HCT116 (cell line): ENCODE measurements around the gene INPP5D. TPM values are rescaled to one million over a fixed set of nuclear protein-coding genes. Genes with fewer than 3 reads are reported as not detected.

Experiments used
- ATAC-seq: fragments of 200-7000 bp; cut with Tn5 transposase; 2 replicates; pipeline ENCODE4 v1.9.1; 2020; ENCODE audit warnings: mild to moderate bottlenecking, moderate library complexity
- BruUV-seq: library from RNA; stranded (reverse); fragments of 400-500 nt; replicated peaks from 2 replicates; lab custom pipeline; 2021; lab: Mats Ljungman, UMichigan
- CTCF ChIA-PET: fragments of 300-600 bp; sonication (Branson Sonifier 250); formaldehyde crosslinking; loops from one replicate; lab custom pipeline; 2021; ENCODE audit warnings: antibody characterized with exemption; lab: Charles Lee
- POLR2A ChIA-PET: fragments of 300-600, 350-600 bp; sonication (Branson Sonifier 250); formaldehyde crosslinking; loops from one replicate; lab custom pipeline; 2021; ENCODE audit warnings: antibody characterized with exemption; lab: Charles Lee
- RAD21 ChIA-PET, 2 experiments: fragments of 300-600 bp; sonication (Branson Sonifier 250); formaldehyde crosslinking; loops; one replicate each; lab custom pipeline; 2023; ENCODE audit warnings: low total read pairs in 2 of 2; ENCODE audit not compliant: uncharacterized antibody in 2 of 2, unreplicated experiment in 2 of 2, low non-redundant PET in 1 of 2; lab: Charles Lee
- DNase-seq: peaks from one replicate; pipeline ENCODE4 v3.0.0-alpha.2; 2010; ENCODE audit warnings: low read depth, low spot score
- H2AFZ ChIP-seq: fragments of 200-600 bp; shearing (Covaris generic), sonication (generic); 2 replicates; pipeline ENCODE4 v1.6.1; 2017; ENCODE audit warnings: low read depth, mixed run types, mixed read lengths, antibody characterized with exemption, low read length; ENCODE audit not compliant: poor library complexity, severe bottlenecking
- H3K27ac ChIP-seq: 2 replicates; pipeline ENCODE4 v1.5.1; 2012; ENCODE audit warnings: low read depth, low read length
- H3K27me3 ChIP-seq: fragments of 200-600 bp; sonication (generic); 2 replicates; pipeline ENCODE4 v1.6.1; 2016; ENCODE audit warnings: mixed run types, low read length, mixed read lengths; ENCODE audit not compliant: insufficient read depth
- H3K36me3 ChIP-seq, 2 experiments: fragments of 200-500 bp in 1 of 2; fragments of 200-600 bp in 1 of 2; sonication (Bioruptor generic) in 1 of 2; sonication (generic) in 1 of 2; 2 replicates each; pipeline versions ENCODE4 v1.5.1 to v1.6.1; 2014 to 2016; ENCODE audit warnings: low read length in 2 of 2, inconsistent platforms in 1 of 2, mixed read lengths in 1 of 2, mixed run types in 1 of 2; ENCODE audit not compliant: insufficient read depth in 2 of 2, control insufficient read depth in 1 of 2
- H3K4me1 ChIP-seq, 2 experiments: fragments of 200-600 bp in 1 of 2; sonication (generic) in 1 of 2; 2 replicates each; pipeline versions ENCODE4 v1.5.1 to v1.6.1; 2012 to 2017; ENCODE audit warnings: low read length in 2 of 2, inconsistent platforms in 1 of 2, mild to moderate bottlenecking in 1 of 2, mixed read lengths in 1 of 2, mixed run types in 1 of 2, moderate library complexity in 1 of 2; ENCODE audit not compliant: insufficient read depth in 2 of 2, control insufficient read depth in 1 of 2
- H3K4me2 ChIP-seq: fragments of 200-600 bp; sonication (generic); 2 replicates; pipeline ENCODE4 v1.6.1; 2017; ENCODE audit warnings: mixed run types, low read length, mixed read lengths
- H3K4me3 ChIP-seq, 2 experiments: fragments of 200-600 bp in 1 of 2; sonication (generic) in 1 of 2; replicated peaks in 1 of 2; 2 replicates each; pipeline ENCODE4 v1.5.1; 2011 to 2016; ENCODE audit warnings: low read length in 2 of 2, control low read depth in 1 of 2, low read depth in 1 of 2, mild to moderate bottlenecking in 1 of 2, mixed read lengths in 1 of 2, mixed run types in 1 of 2
- H3K79me2 ChIP-seq: fragments of 200-600 bp; sonication (generic); 2 replicates; pipeline ENCODE4 v1.6.1; 2017; ENCODE audit warnings: mild to moderate bottlenecking, mixed run types, low read length, moderate library complexity, mixed read lengths; ENCODE audit not compliant: insufficient read depth
- H3K9ac ChIP-seq: fragments of 200-600 bp; sonication (generic); 2 replicates; pipeline ENCODE4 v1.6.1; 2016; ENCODE audit warnings: low read length, mixed read lengths
- H3K9me2 ChIP-seq: fragments of 200-600 bp; sonication (generic), shearing (Covaris generic); 2 replicates; pipeline ENCODE4 v1.6.1; 2017; ENCODE audit warnings: mixed run types, mild to moderate bottlenecking, moderate library complexity; ENCODE audit not compliant: insufficient read depth
- H3K9me3 ChIP-seq, 2 experiments: fragments of 200-500 bp in 1 of 2; fragments of 200-600 bp in 1 of 2; sonication (Bioruptor generic) in 1 of 2; sonication (generic) in 1 of 2; 2 replicates each; pipeline ENCODE4 v1.6.1; 2014 to 2017; ENCODE audit warnings: low read length in 2 of 2, mixed read lengths in 2 of 2, inconsistent platforms in 1 of 2, low read depth in 1 of 2, mild to moderate bottlenecking in 1 of 2, mixed run types in 1 of 2, moderate library complexity in 1 of 2; ENCODE audit not compliant: control insufficient read depth in 1 of 2, insufficient read depth in 1 of 2
- H4K20me1 ChIP-seq: fragments of 200-600 bp; sonication (generic), shearing (Covaris generic); 2 replicates; pipeline ENCODE4 v1.6.1; 2017; ENCODE audit warnings: mixed run types, mild to moderate bottlenecking, moderate library complexity; ENCODE audit not compliant: insufficient read depth
- ATF3 ChIP-seq: IDR thresholded peaks from 2 replicates; pipeline ENCODE4 v1.6.1; 2012
- CBX3 ChIP-seq: IDR thresholded peaks from 2 replicates; pipeline ENCODE4 v1.6.1; 2012; ENCODE audit warnings: low read depth
- CEBPB ChIP-seq: IDR thresholded peaks from 2 replicates; pipeline ENCODE4 v1.6.1; 2012; ENCODE audit warnings: low read depth
- CTCF ChIP-seq, 3 experiments: fragments of 200-600 bp in 1 of 3; sonication (generic) in 1 of 3; IDR thresholded peaks in 2 of 3; conservative IDR thresholded peaks in 1 of 3; 2 replicates each; pipeline ENCODE4 v1.5.1; 2012 to 2017; ENCODE audit warnings: low read depth in 2 of 3, low read length in 2 of 3, antibody characterized with exemption in 1 of 3, borderline replicate concordance in 1 of 3, control low read depth in 1 of 3, mild to moderate bottlenecking in 1 of 3, mixed read lengths in 1 of 3, mixed run types in 1 of 3, moderate library complexity in 1 of 3; ENCODE audit not compliant: insufficient read depth in 1 of 3
- EGR1 ChIP-seq: IDR thresholded peaks from 2 replicates; pipeline ENCODE4 v1.6.1; 2012; ENCODE audit warnings: low read depth
- EZH2 ChIP-seq: fragments of 200-600 bp; sonication (generic); IDR thresholded peaks from 2 replicates; pipeline ENCODE4 v1.6.1; 2017; ENCODE audit warnings: antibody characterized with exemption, mixed run types
- FOSL1 ChIP-seq: IDR thresholded peaks from 2 replicates; pipeline ENCODE4 v1.6.1; 2012; ENCODE audit warnings: low read depth
- JUND ChIP-seq: IDR thresholded peaks from 2 replicates; pipeline ENCODE4 v1.6.1; 2012
- POLR2A ChIP-seq: IDR thresholded peaks from 2 replicates; pipeline ENCODE4 v1.7.0; 2011; ENCODE audit warnings: borderline replicate concordance; ENCODE audit not compliant: insufficient read depth, insufficient read length; ENCODE audit errors: extremely low read depth
- POLR2AphosphoS5 ChIP-seq: IDR thresholded peaks from 2 replicates; pipeline ENCODE4 v1.6.1; 2011; ENCODE audit warnings: mild to moderate bottlenecking, low read depth, low read length, moderate library complexity
- RAD21 ChIP-seq: IDR thresholded peaks from 2 replicates; pipeline ENCODE4 v1.6.1; 2012; ENCODE audit warnings: low read depth, mild to moderate bottlenecking
- REST ChIP-seq: IDR thresholded peaks from 2 replicates; pipeline ENCODE4 v1.6.1; 2012; ENCODE audit warnings: low read depth
- SIN3A ChIP-seq: IDR thresholded peaks from 2 replicates; pipeline ENCODE4 v1.6.1; 2012; ENCODE audit warnings: low read depth
- SP1 ChIP-seq: IDR thresholded peaks from 2 replicates; pipeline ENCODE4 v1.6.1; 2012; ENCODE audit warnings: low read depth
- TCF7L2 ChIP-seq: IDR thresholded peaks from 2 replicates; pipeline ENCODE4 v1.7.0; 2011; ENCODE audit warnings: borderline replicate concordance, inconsistent platforms; ENCODE audit not compliant: insufficient read depth, insufficient read length; ENCODE audit errors: extremely low read depth
- YY1 ChIP-seq: IDR thresholded peaks from 2 replicates; pipeline ENCODE4 v1.6.1; 2011; ENCODE audit warnings: low read length, low read depth, moderate library complexity, mild to moderate bottlenecking; ENCODE audit not compliant: insufficient replicate concordance; ENCODE audit errors: extremely low read depth
- ZFX ChIP-seq: fragments of 450-650 bp; IDR thresholded peaks from 2 replicates; pipeline ENCODE4 v1.6.1; 2017
- ZNF274 ChIP-seq: fragments of 200-500 bp; sonication (Bioruptor generic); IDR thresholded peaks from 2 replicates; pipeline ENCODE4 v1.6.1; 2014; ENCODE audit warnings: mild to moderate bottlenecking, low read depth, low read length, inconsistent platforms
- intact Hi-C: fragments of 100-400 bp; cut with micrococcal nuclease; formaldehyde crosslinking; loops from 2 replicates; pipeline ENCODE4 v1.10.0; 2022
- total RNA-seq: library from RNA; stranded (reverse); gene quantifications from one replicate; pipeline ENCODE4 v1.2.1, GENCODE V29; 2021; ENCODE audit not compliant: unreplicated experiment
- TF ChIP-seq, protein P1 (sequence below): IDR thresholded peaks from 2 replicates; pipeline ENCODE4 v1.6.1; 2011; ENCODE audit warnings: mild to moderate bottlenecking, low read length, moderate library complexity; ENCODE audit not compliant: insufficient replicate concordance; ENCODE audit errors: extremely low read depth
- TF ChIP-seq, protein P2 (sequence below): IDR thresholded peaks from 2 replicates; pipeline ENCODE4 v1.6.1; 2012

Gene INPP5D
- total RNA-seq, 1 experiment from 2014 or later = 1.8 TPM

GRCh38 chr2:233183869-233184418 is 123.8 kb downstream of the INPP5D start:
- DNase-seq = no peak
- no TSS peak for BruUV-seq
- H2AFZ ChIP-seq = no peak overlapping the region
- ATAC-seq = peak; percentile 43; the same call in 1 of the 2 replicates
- POLR2A ChIA-PET = no interaction called here
- intact Hi-C loops = no loop called here
- no peak overlapping the region for H3K9ac ChIP-seq
- H3K79me2 ChIP-seq = no peaks in the 10 kb centered on the region
- no peak overlapping the region for H3K4me2 ChIP-seq
- H3K9me2 ChIP-seq = no peaks in the 10 kb centered on the region
- no peaks in the 10 kb centered on the region for H4K20me1 ChIP-seq
- no peak for TF ChIP-seq SP1
- TF ChIP-seq, protein P1, sequence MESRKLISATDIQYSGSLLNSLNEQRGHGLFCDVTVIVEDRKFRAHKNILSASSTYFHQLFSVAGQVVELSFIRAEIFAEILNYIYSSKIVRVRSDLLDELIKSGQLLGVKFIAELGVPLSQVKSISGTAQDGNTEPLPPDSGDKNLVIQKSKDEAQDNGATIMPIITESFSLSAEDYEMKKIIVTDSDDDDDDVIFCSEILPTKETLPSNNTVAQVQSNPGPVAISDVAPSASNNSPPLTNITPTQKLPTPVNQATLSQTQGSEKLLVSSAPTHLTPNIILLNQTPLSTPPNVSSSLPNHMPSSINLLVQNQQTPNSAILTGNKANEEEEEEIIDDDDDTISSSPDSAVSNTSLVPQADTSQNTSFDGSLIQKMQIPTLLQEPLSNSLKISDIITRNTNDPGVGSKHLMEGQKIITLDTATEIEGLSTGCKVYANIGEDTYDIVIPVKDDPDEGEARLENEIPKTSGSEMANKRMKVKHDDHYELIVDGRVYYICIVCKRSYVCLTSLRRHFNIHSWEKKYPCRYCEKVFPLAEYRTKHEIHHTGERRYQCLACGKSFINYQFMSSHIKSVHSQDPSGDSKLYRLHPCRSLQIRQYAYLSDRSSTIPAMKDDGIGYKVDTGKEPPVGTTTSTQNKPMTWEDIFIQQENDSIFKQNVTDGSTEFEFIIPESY = no peak
- TF ChIP-seq ZFX = no peak
- no peak for TF ChIP-seq CBX3
- no peak for TF ChIP-seq FOSL1
- TF ChIP-seq ATF3 = no peak
- no peak for TF ChIP-seq RAD21
- TF ChIP-seq YY1 = no peak
- no peak for TF ChIP-seq REST
- TF ChIP-seq EGR1 = no peak
- TF ChIP-seq SIN3A = no peak
- no peak for TF ChIP-seq ZNF274
- no peak for TF ChIP-seq CTCF (IDR thresholded peaks at IDR 0.05 in 2 of 3, conservative IDR thresholded peaks at IDR 0.05 in 1 of 3; ENCODE audit: borderline replicate concordance in 1 of 3, insufficient read depth in 1 of 3, low read depth in 2 of 3, low read length in 2 of 3)
- no peak for TF ChIP-seq TCF7L2
- no peak for TF ChIP-seq CEBPB
- no peak for TF ChIP-seq JUND
- no peak for TF ChIP-seq EZH2
- TF ChIP-seq, protein P2, sequence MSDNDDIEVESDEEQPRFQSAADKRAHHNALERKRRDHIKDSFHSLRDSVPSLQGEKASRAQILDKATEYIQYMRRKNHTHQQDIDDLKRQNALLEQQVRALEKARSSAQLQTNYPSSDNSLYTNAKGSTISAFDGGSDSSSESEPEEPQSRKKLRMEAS = no peak
- TF ChIP-seq POLR2A = no peak
- no peak for TF ChIP-seq POLR2AphosphoS5
- no peak overlapping the region for H3K27ac ChIP-seq
- H3K4me3 ChIP-seq = no peak overlapping the region
- peaks cover 0 to 6% of the 10 kb centered on the region in 2 experiments; a peak in 2 of 4 replicates for H3K4me1 ChIP-seq
- no peaks in the 10 kb centered on the region for H3K36me3 ChIP-seq
- no peaks in the 10 kb centered on the region for H3K27me3 ChIP-seq
- RAD21 ChIA-PET = no interaction called here
- H3K9me3 ChIP-seq = no peaks in the 10 kb centered on the region
- CTCF ChIA-PET = no interaction called here
